Thyroid gland (tissue), 4 donors: ENCODE results near the gene CCDC121.

Experiments used
- POLR2A ChIP-seq, 2 donors: fragments of 450-650 bp; IDR thresholded peaks; one replicate each; pipeline ENCODE4 v1.6.1; 2017; ENCODE audit warnings: antibody characterized with exemption in 2 of 2, mild to moderate bottlenecking in 2 of 2, moderate library complexity in 1 of 2
- TF ChIP-seq, protein P1 (sequence below), 6 experiments: fragments of 200-600 bp in 3 of 6; fragments of 450-650 bp in 3 of 6; sonication (generic) in 3 of 6; IDR thresholded peaks; one replicate each; pipeline ENCODE4 v1.5.1; 2016 to 2019; ENCODE audit warnings: antibody characterized with exemption in 6 of 6, mild to moderate bottlenecking in 2 of 6, inconsistent platforms in 1 of 6, moderate library complexity in 1 of 6

DNA sequence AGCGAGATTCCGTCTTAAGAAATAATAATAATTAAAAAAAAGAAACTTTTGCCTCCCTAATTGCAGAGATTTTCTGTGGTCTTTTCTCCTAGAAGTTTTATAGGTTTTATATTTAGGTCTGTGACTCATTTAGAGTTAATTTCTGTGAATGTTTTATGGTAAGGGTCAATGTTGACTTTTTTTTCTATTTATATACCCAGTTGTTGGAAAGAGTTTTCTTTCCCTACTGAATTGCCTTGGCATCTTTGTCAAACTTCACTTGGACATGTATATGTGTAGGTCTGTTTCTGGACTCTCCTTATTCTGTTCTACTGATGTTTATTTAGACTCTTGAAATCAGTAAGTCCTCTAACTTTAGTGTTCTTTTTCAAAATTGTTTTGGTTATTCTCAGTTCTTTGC, 40.5 kb downstream of the CCDC121 start:
- TF ChIP-seq POLR2A (IDR thresholded peaks at IDR 0.05): no peak
- TF ChIP-seq, protein P1, sequence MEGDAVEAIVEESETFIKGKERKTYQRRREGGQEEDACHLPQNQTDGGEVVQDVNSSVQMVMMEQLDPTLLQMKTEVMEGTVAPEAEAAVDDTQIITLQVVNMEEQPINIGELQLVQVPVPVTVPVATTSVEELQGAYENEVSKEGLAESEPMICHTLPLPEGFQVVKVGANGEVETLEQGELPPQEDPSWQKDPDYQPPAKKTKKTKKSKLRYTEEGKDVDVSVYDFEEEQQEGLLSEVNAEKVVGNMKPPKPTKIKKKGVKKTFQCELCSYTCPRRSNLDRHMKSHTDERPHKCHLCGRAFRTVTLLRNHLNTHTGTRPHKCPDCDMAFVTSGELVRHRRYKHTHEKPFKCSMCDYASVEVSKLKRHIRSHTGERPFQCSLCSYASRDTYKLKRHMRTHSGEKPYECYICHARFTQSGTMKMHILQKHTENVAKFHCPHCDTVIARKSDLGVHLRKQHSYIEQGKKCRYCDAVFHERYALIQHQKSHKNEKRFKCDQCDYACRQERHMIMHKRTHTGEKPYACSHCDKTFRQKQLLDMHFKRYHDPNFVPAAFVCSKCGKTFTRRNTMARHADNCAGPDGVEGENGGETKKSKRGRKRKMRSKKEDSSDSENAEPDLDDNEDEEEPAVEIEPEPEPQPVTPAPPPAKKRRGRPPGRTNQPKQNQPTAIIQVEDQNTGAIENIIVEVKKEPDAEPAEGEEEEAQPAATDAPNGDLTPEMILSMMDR (IDR thresholded peaks at IDR 0.05): no peak
